Vagina (tissue), 2 donors: ENCODE results near the gene SLX4.

Source experiments
- CTCF ChIP-seq, 3 experiments: fragments of 450-650 bp in 2 of 3; fragments of 200-600 bp in 1 of 3; sonication (generic) in 1 of 3; IDR thresholded peaks; one replicate each; pipeline ENCODE4 v1.5.1; 2017 to 2019; ENCODE audit warnings: antibody characterized with exemption in 3 of 3, mild to moderate bottlenecking in 2 of 3, moderate library complexity in 2 of 3
- POLR2AphosphoS5 ChIP-seq, 2 donors: sonication (generic); formaldehyde crosslinking; IDR thresholded peaks; one replicate each; pipeline ENCODE4 v1.9.0; 2017; ENCODE audit warnings: antibody characterized with exemption in 2 of 2, mild to moderate bottlenecking in 2 of 2, low read depth in 1 of 2; ENCODE audit not compliant: insufficient read depth in 1 of 2

GRCh38 chr16:3579776-3580175 is 31.6 kb downstream of the SLX4 start:
- TF ChIP-seq POLR2AphosphoS5 (IDR thresholded peaks at IDR 0.05; ENCODE audit: insufficient read depth in 1 of 2, low read depth in 1 of 2) (no peak), CTCF (IDR thresholded peaks at IDR 0.05) (no peak)
